GM19238 (cell line): ENCODE results near the gene MMP17.
"Not testable (repeated sequence)": the region's sequence is repeated elsewhere in the genome, so short reads cannot be mapped to it uniquely, and the experiment has no call there.

Experiments used
- DNase-seq: peaks from one replicate; pipeline ENCODE4 v3.0.0; 2011; ENCODE audit warnings: low spot score; ENCODE audit not compliant: insufficient read length

Gene MMP17

DNA sequence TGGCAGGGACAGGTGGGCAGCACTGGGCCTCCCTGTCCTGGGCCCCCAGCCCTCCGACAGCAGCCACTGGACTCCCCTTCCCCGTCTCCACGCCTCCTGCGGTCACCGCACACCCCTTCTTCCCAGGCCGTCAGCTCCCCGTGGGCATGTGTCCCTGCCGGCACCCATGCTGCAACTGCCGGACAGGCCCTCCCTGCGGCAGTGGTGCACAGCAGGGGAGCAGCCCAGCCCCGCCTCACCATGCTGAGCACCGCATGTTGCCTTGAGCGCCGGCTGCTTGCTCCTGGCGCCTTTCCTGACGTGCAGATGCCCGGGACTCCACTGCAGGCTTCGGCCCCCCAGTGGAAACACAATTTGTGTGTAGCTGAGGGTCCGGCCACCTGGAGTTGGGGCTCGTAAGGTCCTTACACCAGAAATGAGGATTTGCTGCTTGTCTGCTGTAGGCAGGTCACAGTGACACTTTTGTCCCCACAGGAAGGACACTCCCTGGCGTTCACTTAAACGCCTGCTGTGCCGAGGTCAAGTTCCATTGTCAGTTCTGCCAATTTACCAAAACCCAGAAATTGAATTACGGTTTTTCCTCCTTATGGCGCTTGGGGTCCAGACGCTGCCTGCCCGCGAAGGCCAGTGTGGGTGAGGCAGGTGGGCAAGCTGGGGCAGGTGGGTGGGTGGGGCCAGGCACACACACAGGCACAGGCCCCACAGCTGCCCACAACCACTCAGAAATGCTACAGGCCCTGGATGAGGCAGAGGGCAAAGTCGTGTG is 28.2 kb upstream of the MMP17 start:
- no peak for DNase-seq

DNA sequence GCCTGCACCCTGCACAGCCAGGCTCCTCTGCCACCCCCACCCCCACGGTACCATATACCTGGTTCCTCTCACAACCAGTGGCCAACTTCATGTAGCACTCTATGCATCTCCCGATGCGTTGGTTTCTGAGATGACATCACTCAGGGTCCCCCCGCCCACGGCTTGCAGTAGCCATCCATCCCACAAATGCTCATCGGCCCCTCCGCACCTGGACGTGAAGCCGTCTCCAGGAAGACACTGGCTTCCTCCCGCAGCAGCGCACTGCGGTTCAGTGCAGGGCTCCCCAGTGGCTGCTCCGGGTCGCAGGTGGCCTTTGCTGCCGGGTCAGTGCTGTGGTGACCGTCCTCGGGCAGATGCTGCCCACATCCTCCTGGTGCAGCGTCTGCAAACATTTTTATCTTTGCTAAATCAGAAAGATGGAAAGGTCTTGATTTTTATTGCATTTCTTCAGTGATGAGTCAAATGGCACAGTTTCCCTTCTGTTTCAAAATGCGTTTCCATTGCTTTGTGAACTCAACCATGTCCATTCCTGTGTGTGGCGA is 27.5 kb upstream of the MMP17 start:
- DNase-seq = no peak

DNA sequence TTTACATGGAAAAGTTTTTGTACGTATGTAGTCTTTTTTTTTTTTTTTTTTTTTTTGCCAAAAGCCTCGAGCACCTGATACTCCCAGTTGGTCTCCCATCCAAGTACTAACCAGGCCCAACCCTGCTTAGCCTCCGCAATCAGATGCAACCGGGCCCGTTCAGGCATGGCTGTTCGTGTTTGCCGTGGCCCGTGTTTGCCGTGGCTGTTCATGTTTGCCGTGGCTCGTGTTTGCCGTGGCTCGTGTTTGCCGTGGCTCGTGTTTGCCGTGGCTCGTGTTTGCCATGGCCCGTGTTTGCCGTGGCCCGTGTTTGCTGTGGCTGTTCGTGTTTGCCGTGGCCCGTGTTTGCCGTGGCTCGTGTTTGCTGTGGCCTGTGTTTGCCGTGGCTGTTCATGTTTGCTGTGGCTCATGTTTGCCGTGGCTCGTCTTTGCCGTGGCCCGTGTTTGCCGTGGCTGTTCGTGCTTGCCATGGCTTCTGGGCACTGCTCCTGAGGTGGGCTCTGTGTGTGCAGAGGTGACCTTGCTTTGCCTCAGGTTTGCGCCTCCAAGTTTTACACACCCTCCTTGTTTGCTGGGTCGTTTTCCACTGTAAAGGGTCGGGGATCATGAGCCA is 26.8 kb upstream of the MMP17 start:
- no peak for DNase-seq

DNA sequence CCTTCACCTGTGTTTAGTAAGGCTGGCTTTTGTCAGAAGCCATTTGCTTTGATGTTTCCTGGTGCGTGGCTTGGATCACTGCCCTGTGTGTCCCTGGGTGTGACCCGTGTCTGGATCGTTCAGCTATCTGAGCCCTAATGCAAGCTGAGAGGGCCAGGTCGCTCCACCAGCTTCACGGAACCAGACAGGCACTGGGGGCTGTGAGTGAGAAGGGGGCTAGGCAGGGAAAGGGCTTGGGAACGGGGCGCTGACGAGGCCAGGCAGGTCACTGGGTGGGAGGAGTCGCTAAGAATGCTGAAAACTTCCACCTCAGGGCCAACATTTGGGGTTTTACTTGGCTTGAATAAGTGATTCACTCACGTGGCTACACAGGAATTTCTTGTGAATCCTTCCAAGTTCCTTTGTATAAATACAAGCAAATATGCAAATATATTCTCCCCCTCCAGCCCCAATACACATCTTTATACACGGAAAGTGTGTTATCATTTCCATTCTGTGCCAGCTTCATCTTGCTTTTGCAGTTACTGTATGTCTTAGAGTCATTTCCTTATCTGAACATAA is 24.2 kb upstream of the MMP17 start:
- no peak for DNase-seq

DNA sequence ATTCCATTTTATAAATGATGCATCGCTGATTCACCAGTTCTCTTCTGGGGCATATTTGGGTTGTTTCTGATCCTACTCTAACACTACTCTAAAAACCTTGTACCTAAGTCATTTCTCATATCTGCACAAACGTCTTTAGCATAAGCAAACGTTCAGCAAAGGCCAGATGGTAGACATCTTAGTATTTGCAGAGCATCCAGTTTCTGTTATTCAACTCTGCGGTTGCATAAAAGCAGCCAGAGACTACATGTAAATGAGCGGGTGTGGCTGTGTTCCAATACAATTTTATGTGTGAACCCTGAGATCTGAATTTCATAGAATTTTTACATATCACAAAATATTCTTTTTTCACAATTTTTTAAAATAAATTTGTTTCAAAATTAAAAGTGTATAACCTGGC is 22.8 kb upstream of the MMP17 start:
- no peak for DNase-seq

DNA sequence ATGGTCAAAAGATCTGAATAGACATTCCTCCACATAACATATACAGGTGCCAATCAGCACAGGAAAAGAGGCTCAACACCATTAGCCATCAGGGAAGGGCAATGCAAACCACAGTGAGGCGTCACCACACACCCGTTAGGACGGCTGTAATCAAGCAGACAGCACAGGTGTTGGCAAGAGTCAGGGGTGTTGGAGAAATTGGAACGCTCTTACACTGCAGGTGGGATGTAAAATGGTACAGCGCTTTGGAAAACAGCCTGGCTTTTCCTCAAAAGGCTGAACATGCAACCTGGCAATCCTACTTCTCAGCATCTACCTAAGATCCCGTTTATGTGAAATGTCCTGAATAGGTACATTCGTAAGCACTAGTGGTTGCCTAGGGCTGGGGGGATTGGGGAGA is 21.5 kb upstream of the MMP17 start:
- no peak for DNase-seq

DNA sequence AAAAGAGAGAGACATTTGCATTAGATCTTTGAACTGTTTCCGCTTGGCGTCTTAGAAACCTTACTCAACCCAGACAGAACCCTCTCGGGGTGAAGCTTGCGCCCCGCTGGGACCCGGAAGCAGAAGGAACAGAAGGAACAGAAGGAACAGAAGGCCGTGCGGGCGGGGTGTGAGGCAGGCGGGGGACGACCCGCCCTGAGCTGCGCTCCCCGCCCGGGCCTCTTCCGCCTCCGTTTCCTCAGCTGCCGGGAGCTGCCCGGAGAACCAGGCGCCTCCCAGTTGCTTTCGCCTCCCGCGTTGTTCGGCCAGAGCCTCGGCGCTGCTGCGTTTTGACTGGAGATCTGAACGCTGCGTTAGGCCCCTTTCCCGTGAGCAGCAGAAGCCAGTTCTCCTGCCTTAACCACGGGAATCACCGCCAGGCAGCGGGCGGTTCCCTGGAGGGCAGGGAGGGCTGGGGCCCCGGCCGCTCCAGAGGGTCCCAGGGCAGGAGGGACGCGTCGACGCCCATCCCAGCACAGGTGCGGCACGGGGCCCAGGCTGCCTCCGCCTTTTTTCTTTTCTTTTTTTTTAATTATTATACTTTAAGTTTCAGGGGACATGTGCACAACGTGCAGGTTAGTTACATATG is 19.3 kb upstream of the MMP17 start:
- DNase-seq = no peak

DNA sequence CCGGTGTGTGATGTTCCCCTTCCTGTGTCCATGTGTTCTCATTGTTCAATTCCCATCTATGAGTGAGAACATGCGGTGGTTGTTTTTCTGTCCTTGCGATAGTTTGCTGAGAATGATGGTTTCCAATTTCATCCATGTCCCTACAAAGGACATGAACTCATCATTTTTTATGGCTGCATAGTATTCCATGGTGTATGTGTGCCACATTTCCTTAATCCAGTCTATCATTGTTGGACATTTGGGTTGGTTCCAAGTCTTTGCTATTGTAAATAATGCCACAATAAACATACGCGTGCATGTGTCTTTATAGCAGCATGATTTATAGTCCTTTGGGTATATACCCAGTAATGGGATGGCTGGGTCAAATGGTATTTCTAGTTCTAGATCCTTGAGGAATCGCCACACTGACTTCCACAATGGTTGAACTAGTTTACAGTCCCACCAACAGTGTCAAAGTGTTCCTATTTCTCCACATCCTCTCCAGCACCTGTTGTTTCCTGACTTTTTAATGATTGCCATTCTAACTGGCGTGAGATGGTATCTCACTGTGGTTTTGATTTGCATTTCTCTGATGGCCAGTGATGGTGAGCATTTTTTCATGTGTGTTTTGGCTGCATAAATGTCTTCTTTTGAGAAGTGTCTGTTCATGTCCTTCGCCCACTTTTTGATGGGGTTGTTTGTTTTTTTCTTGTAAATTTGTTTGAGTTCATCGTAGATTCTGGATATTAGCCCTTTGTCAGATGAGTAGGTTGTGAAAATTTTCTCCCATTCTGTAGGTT is 18.5 kb upstream of the MMP17 start:
- not testable (repeated sequence) for DNase-seq

DNA sequence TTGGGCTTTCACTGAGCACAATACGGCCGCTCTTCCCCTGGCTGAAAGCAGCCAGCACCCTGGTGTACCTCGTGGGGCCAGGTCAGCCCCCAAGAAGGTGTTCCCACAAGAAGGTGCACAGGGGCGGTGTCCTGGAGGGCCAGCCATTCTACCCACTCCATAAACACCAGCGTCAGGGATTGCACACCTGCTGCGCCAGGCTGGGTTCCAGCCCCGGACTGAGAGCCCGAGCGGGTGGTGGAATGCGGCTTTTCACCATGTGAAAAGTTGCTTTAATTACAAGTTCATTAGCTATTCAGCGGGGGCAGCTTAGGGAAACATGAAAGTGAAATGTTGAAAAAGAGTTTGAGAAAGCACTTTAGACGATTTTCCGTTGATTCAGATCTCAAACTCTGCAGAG is 17.5 kb upstream of the MMP17 start:
- DNase-seq = no peak

DNA sequence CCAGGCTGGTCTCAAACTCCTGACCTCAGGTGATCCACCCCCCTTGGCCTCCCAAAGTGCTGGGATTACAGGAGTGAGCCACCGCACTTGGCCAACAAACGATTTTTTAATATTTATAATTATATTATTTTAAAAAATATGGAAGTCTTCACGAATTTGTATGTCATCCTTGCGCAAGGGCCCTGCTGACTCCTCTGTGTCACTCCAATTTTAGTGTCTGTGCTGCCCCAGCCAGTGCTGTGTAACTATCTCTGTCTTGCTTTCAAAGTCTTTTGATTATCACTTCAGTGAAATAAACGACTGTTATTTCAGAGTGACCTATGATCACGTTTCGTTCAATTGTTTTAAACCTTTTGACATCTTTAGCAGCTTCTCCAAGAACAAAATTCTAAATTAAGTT is 13.1 kb upstream of the MMP17 start:
- no peak for DNase-seq

DNA sequence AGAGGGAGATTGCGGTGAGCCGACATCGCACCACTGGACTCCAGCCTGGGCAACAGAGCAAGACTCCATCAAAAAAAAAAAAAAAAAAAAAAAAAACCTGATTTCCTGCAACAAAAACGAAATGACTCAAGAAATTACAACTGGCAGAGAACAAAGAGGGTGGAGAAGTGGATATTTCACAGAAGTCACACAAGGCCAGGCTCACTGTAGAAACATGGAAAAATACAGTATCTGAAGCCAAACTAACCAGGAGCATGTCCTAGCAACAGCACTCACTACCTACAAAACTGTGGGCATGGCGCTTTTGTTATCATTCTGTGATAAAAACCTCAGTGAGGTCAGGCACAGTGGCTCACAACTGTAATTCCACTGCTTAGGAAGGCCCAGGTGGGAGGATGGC is 11.7 kb upstream of the MMP17 start:
- DNase-seq = no peak

DNA sequence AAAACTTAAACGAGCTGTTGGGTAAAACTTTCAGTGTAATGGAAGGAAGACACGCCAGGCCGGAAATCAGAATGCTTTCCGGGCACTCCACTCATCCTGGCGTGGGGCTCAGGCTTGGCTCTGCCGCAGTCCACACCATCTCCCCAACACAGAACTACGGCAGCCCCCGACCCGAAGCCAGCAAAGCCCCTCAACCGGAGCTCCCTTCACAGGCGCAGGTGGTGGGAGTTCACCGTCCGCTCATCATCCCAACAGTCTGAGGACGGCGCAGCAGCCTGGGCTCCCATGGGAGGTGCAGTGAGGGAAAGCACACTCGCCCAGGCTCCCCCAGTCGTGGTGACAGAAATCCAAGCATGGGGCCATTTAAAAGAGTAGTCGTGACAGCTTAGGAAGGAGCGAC is 11.0 kb upstream of the MMP17 start:
- no peak for DNase-seq

DNA sequence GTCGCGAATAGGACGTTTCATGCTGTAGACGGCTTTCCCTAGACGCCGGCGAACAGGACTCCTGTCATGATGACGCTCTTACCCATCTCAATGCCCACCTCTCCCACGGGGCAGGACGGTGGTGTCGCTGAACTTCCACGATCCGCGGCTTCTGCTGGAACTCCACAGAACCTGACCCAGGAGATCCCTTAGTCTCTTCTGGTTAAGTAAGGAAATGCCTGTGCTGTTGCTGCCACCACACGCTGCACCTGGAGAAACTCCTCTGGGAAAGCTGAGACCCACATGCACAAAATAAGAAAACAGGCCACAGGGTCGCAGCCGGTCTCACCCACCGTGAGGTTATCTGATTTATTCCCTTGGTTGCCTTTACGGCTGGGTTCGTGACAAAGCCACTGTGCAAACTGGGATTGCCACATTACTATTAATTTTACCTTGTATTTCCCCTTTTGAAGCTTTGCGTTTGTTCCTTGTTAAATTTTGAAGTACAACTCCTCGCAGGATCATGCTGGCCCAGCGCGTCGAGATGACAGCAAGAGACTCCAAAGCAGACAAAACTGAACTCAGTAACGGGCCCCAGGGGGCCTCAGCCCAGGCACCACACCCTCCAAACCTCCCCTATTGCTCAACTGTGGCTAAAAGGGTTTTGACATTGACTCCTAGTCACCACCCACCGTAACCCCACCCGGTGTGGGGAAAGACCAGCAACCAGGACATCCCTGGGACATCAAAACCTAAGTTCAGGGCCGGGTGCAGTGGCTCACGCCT is 9.2 kb upstream of the MMP17 start:
- no peak for DNase-seq

DNA sequence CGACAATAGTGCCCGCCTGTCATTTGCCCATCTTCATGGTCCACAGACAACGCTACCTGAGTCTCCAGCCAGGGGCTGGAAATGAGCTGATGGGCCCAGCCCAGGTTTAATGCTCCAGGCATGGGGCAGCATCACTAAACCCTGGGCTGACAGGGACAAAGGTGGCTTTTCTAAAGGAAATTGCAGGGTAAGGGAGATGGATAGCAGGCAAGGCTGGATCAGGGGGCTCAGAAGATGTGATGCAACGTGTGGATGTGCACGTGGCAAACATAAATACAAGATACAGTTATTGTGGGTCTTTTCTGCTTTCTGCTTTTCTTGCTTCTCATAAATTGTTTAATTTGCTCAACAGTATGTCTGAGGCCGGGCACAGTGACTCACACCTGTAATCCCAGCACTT is 3.7 kb upstream of the MMP17 start:
- DNase-seq = no peak

DNA sequence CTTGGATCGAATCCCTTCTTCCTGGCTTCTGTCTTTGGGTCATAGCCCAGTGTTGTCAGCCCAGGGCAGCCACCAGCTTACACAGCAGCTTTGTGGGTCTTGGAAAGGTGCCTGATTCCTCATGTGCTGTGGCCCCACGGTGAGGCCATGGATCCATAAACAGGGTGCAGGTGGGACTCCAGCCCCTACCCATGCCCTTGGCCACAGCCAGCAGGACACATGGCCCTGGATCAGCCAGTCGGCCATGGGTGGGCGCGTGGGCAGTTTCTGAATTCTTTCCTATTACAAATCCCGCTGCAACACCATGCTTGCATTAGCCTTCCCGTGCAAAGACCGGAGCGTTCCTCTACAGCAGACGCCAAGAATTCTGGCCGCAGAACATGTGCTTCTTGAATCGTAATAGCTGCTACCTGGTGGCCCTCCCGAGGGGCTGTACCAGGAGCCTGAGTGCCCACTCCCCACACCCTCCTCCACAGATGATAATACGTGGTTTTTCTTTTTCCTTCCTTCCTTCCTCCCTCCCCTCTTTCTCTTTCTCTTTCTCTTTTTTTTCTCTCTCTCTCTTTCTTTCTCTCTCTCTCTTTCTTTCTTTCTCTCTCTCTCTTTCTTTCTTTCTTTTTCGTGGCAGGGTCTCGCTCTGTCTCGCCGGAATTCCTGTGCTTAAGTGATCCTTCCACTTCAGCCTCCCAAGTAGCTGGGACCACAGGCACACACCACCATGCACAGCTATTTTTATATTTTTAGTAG is 2.9 kb upstream of the MMP17 start:
- DNase-seq = no peak

DNA sequence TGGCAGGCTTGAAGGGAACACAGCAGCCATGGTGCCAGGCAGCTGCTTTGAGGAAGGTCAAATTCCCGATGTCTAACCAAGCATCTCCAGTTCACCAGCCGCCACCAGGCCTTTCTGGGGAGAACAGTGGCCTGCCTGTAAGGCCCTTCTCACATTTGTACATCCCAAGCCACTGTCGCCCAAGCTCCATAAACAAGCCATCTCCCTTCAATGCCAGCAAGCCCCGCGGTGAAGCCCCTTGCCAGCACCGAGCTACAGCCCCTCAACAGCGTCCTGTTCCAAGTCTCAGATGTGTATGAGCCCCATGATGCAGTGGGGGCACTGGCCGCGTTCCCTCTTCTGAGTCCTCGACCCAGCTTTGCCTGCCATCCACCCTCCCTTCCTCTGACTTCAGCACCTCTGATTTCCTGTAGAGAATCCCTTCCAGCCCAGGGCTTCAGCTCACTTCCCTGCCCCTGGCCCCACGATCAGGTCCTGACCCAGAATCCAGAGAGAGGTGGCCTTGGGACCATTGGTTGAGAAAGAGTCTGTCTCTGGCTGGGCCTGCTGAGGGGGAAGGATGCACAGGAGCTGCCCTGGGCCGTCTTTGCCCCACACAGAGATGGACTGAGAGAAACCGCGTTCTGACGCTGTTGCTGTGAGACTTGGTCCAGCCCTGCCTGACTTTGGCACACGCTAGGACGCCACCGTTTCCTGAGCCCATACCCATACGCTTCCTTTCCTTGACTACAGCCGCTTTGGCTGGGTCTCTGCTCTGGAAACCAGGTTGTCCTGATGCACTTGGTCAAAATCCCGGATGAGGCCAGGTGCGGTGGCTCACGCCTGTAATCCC is 1.9 kb upstream of the MMP17 start:
- no peak for DNase-seq

DNA sequence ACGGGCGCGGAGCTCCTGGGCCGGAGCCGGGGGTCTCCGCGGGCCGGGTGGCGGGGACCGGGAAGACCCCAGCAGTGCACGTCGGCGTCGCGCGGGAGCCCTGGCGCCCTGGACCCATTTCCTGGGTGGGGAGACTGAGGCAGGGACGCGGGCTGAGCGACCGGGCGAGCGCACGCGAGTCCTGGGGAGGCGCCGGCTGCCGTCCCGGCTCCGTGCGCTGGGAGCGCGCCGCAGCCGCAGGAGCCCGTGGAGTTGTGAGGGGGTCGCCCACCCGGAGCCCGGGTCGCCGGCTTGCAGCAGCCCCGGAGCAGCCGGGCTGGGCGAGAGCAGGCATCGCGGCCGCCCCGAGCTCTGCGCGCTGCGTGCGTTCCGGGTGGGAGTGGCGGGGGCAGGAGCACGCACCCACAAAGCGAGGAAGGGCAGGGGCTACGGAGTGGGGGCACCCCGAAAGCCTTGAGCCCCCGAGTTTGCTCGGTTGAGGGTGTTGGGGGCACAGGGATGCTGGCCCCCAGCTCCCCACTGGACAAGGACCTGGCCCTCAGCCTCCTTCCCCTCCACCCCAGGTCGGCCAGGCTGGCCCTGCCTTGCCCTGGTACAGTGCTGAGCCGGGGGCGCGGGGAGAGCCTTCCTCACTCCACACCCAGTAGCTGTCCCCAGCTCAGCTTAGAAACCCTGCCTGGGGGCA is 620 bp downstream of the MMP17 start:
- no peak for DNase-seq

DNA sequence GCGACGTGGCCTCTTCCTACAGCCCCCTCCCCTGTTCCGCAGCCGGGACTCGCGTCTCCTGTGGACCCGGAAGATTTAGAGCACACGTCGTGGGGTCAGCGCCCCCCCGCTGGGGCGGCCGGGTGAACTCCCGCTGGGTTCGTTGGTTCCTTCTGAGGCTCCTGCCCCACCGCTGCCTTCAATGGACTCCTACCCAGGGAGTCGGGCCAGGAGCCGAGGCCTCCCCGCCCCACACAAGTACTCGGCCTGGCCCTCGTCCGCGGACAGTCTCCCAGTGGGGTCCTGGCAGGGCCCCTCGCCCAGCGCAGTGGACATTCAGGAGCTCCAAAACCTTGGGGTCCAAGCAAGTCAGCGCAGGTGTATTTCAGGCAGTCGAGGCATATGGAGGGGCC is 1.2 kb downstream of the MMP17 start:
- no peak for DNase-seq
